Measurements from ENCODE around the gene IFNW1.
A peak's percentile ranks its signal among the peaks of the same experiment; 100 is the strongest.

The IFNW1 gene

GRCh38 chr9:21119093-21119770 lies 22.4 kb downstream of the IFNW1 start:
- intact Hi-C loops (cut with DNase I): loop anchor here (10.0 kb wide), 1 partner anchor 1194 kb away; no protein-coding TSS in a partner anchor
- DNase-seq: no peak

GRCh38 chr9:21114311-21114710 lies 27.3 kb downstream of the IFNW1 start:
- intact Hi-C loops (cut with DNase I): loop anchor here (10.0 kb wide), 1 partner anchor 1190 kb away; no protein-coding TSS in a partner anchor
- no peak for DNase-seq

GRCh38 chr9:21110708-21111576 lies 30.7 kb downstream of the IFNW1 start:
- DNase-seq: peak in 11 of 42 donors; percentile 15 to 68 (median 36)
- intact Hi-C loops (cut with DNase I): loop anchor here (10.0 kb wide), 1 partner anchor 1186 kb away; no protein-coding TSS in a partner anchor

- no peak for DNase-seq
- intact Hi-C loops (cut with DNase I): no loop called here
Observed at GRCh38 chr9:21104787-21105186, 36.8 kb downstream of the IFNW1 start.

GRCh38 chr9:21102305-21102704 lies 39.3 kb downstream of the IFNW1 start:
- DNase-seq: no peak
- intact Hi-C loops (cut with DNase I): no loop called here

- intact Hi-C loops (cut with DNase I): no loop called here
- DNase-seq: no peak
Observed at GRCh38 chr9:21097817-21098216, 43.8 kb downstream of the IFNW1 start.

GRCh38 chr9:21096901-21097255 lies 44.8 kb downstream of the IFNW1 start:
- DNase-seq: no peak
- intact Hi-C loops (cut with DNase I): no loop called here

GRCh38 chr9:21096172-21096900 lies 45.3 kb downstream of the IFNW1 start:
- intact Hi-C loops (cut with DNase I): no loop called here
- peak in 3 of 42 donors; percentile 9 to 41 (median 12) for DNase-seq

- DNase-seq: no peak
- intact Hi-C loops (cut with DNase I): no loop called here
Observed at GRCh38 chr9:21095561-21095960, 46.1 kb downstream of the IFNW1 start.
